Parathyroid adenoma (tissue), 2 donors: ENCODE results near the gene OR2L8.

Experiments
- H2AFZ ChIP-seq: fragments of 300-600 bp; sonication (generic); one replicate; pipeline ENCODE4 v1.7.0; 2017; ENCODE audit warnings: antibody characterized with exemption, mild to moderate bottlenecking
- H3K27ac ChIP-seq: fragments of 300-600 bp; sonication (generic); one replicate; pipeline ENCODE4 v1.7.0; 2017
- H3K27me3 ChIP-seq: fragments of 300-600 bp; sonication (generic); one replicate; pipeline ENCODE4 v1.7.0; 2017; ENCODE audit warnings: low read length; ENCODE audit not compliant: control insufficient read depth, insufficient read depth
- H3K36me3 ChIP-seq: fragments of 300-600 bp; sonication (generic); one replicate; pipeline ENCODE4 v1.7.0; 2017; ENCODE audit warnings: low read length; ENCODE audit not compliant: control insufficient read depth, insufficient read depth
- H3K4me1 ChIP-seq: fragments of 300-600 bp; sonication (generic); one replicate; pipeline ENCODE4 v1.7.0; 2017; ENCODE audit warnings: control low read depth
- H3K4me2 ChIP-seq: fragments of 300-600 bp; sonication (generic); one replicate; pipeline ENCODE4 v1.7.0; 2017; ENCODE audit warnings: low read length
- H3K4me3 ChIP-seq: fragments of 300-600 bp; sonication (generic); one replicate; pipeline ENCODE4 v1.7.0; 2017; ENCODE audit warnings: low read depth, low read length
- H3K79me2 ChIP-seq: fragments of 300-600 bp; sonication (generic); one replicate; pipeline ENCODE4 v1.7.0; 2017; ENCODE audit warnings: control low read depth
- H3K9ac ChIP-seq: fragments of 300-600 bp; sonication (generic); one replicate; pipeline ENCODE4 v1.7.0; 2017; ENCODE audit warnings: mild to moderate bottlenecking
- H3K9me3 ChIP-seq: fragments of 300-600 bp; sonication (generic); one replicate; pipeline ENCODE4 v1.7.0; 2017; ENCODE audit warnings: low read length; ENCODE audit not compliant: control insufficient read depth
- TF ChIP-seq, protein P1 (sequence below): fragments of 300-600 bp; sonication (generic); IDR thresholded peaks from one replicate; pipeline ENCODE4 v1.7.0; 2017; ENCODE audit warnings: antibody characterized with exemption, mild to moderate bottlenecking
- donor health status: primary hyperparathyroidism.

The OR2L8 gene, protein sequence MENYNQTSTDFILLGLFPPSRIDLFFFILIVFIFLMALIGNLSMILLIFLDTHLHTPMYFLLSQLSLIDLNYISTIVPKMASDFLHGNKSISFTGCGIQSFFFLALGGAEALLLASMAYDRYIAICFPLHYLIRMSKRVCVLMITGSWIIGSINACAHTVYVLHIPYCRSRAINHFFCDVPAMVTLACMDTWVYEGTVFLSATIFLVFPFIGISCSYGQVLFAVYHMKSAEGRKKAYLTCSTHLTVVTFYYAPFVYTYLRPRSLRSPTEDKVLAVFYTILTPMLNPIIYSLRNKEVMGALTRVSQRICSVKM

DNA sequence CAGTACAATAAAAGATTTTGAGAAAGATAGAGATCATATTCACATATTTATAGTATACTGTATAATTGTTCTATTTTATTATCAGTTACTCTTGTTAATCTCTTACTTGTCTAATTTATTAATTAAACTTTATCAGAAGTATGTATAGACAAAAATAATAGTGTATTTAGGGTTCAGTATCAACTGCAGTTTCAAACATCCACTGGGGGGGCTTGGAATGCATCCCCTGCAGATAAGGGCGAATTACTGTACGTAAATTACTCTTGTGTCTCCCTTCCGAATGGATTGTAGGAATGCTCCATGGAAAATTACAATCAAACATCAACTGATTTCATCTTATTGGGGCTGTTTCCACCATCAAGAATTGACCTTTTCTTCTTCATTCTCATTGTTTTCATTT lies at the start of gene OR2L8:
Gene OR2L8 (plus strand): TSS at position 301 of the 400 bp plus-strand sequence. CDS start 0 bp downstream, at position 301.
- no peak within 1 kb of the TSS for H2AFZ ChIP-seq
- H3K4me2 ChIP-seq = no peak within 1 kb of the TSS
- no peaks in the 10 kb centered on the region for H3K27me3 ChIP-seq
- H3K79me2 ChIP-seq = no peaks in the 10 kb centered on the region
- no peak within 1 kb of the TSS for H3K9ac ChIP-seq
- TF ChIP-seq, protein P1, sequence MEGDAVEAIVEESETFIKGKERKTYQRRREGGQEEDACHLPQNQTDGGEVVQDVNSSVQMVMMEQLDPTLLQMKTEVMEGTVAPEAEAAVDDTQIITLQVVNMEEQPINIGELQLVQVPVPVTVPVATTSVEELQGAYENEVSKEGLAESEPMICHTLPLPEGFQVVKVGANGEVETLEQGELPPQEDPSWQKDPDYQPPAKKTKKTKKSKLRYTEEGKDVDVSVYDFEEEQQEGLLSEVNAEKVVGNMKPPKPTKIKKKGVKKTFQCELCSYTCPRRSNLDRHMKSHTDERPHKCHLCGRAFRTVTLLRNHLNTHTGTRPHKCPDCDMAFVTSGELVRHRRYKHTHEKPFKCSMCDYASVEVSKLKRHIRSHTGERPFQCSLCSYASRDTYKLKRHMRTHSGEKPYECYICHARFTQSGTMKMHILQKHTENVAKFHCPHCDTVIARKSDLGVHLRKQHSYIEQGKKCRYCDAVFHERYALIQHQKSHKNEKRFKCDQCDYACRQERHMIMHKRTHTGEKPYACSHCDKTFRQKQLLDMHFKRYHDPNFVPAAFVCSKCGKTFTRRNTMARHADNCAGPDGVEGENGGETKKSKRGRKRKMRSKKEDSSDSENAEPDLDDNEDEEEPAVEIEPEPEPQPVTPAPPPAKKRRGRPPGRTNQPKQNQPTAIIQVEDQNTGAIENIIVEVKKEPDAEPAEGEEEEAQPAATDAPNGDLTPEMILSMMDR = no peak
- H3K4me3 ChIP-seq = no peak within 1 kb of the TSS
- no peaks in the 10 kb centered on the region for H3K36me3 ChIP-seq
- no peak within 1 kb of the TSS for H3K27ac ChIP-seq
- no peaks in the 10 kb centered on the region for H3K4me1 ChIP-seq
- no peaks in the 10 kb centered on the region for H3K9me3 ChIP-seq

DNA sequence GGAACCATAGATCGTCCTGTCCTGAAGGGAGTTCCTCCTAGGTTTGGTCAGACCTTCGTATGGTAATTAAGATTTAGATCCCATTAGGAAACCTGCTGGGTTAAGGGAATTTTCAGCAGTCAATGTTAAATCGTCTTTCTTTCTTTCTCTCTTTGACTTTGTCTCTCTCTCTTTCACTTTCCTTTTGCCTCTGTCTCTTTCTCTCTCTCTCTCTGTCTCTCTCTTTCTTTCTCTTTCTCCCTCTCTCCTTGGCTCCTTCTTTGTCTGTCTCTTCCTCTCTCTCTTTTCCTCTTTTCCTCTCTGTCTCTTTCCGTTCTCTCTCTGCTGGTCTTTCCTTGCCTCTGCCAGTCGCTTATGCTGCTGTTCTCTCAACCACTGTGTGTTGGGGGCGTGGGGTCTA lies 44.5 kb upstream of the OR2L8 start:
- H3K4me1 ChIP-seq = no peaks in the 10 kb centered on the region
- H3K4me3 ChIP-seq = no peak overlapping the region
- no peaks in the 10 kb centered on the region for H3K27me3 ChIP-seq
- H3K79me2 ChIP-seq = no peaks in the 10 kb centered on the region
- no peak overlapping the region for H3K4me2 ChIP-seq
- no peak overlapping the region for H2AFZ ChIP-seq
- no peak overlapping the region for H3K27ac ChIP-seq
- TF ChIP-seq, protein P1 = no peak
- H3K36me3 ChIP-seq = no peaks in the 10 kb centered on the region
- no peak overlapping the region for H3K9ac ChIP-seq
- H3K9me3 ChIP-seq = no peaks in the 10 kb centered on the region

DNA sequence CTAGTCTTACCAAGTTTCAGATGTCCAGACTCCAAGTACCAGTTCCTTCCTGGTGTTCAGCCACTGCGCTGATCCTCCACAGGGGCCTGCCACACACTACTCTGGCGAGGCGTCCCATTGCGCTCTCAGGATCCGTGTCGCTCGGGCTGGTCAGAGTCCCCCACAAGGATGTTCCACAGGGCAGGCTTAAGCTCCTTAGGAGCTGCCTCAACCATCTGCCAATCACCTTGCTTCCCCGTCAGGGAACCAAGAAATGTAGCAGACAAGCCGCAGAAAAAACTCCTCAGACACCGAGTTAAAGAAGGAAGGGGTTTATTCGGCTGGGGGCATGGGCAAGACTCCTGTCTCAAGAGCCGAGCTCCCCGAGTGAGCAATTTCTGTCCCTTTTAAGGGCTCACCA lies 43.5 kb upstream of the OR2L8 start:
- Histone ChIP-seq H3K4me1 (no peaks in the 10 kb centered on the region), H3K79me2 (no peaks in the 10 kb centered on the region), H3K9ac (no peak overlapping the region), H3K4me3 (no peak overlapping the region), H2AFZ (no peak overlapping the region), H3K4me2 (no peak overlapping the region), H3K36me3 (no peaks in the 10 kb centered on the region), H3K9me3 (no peaks in the 10 kb centered on the region), H3K27ac (no peak overlapping the region), H3K27me3 (no peaks in the 10 kb centered on the region)
- TF ChIP-seq, protein P1 = no peak

DNA sequence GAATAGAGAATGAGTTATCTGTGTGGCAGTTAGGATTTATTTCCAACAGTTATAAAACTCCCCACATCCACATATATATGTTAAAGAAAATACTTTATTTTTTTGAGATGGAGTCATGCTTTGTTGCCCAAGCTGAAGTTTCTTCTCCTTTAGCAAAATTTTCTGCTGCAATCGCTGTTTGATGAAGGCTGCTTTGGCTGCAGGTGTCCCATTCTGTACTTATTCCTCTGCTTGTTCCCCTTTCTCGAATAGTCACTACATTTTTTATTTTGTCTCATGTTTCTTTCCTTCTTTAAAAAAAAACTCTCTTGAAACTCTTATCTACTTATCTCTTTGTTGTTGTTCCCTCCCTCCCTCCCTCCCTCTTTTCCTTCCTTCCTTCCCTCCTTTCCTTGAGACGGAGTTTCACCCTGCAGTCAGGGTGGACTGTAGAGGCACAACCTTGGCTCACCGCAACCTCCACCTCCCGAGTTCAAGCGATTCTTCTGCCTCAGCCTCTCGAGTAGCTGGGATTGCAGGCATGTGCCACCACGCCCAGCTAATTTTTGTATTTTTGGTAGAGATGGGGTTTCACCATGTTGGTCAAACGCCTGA lies 42.7 kb upstream of the OR2L8 start:
- H2AFZ ChIP-seq = no peak overlapping the region
- H3K4me3 ChIP-seq = no peak overlapping the region

More for the DNA sequence above, 42.7 kb upstream of the OR2L8 start:
- H3K9me3 ChIP-seq = no peaks in the 10 kb centered on the region
- H3K79me2 ChIP-seq = no peaks in the 10 kb centered on the region
- peak overlapping the region; percentile 40 for H3K4me2 ChIP-seq
- TF ChIP-seq, protein P1 = no peak
- H3K27ac ChIP-seq = no peak overlapping the region
- no peaks in the 10 kb centered on the region for H3K36me3 ChIP-seq
- no peaks in the 10 kb centered on the region for H3K4me1 ChIP-seq
- no peaks in the 10 kb centered on the region for H3K27me3 ChIP-seq
- no peak overlapping the region for H3K9ac ChIP-seq
